Stimulated activated CD8-positive, alpha-beta memory T cell treated with anti-CD3 and anti-CD28 coated beads, Interleukin-2, amount 100 ng/mL, for 48 hours (primary cell): ENCODE data around the gene LRPAP1.
"Not testable (repeated sequence)": the region's sequence is repeated elsewhere in the genome, so short reads cannot be mapped to it uniquely, and the experiment has no call there.

Experiments
- DNase-seq, 2 donors: peaks; one replicate each; pipeline ENCODE4 v3.0.0-alpha.2; 2020; ENCODE audit warnings: low read depth in 2 of 2

LRPAP1 gene, protein sequence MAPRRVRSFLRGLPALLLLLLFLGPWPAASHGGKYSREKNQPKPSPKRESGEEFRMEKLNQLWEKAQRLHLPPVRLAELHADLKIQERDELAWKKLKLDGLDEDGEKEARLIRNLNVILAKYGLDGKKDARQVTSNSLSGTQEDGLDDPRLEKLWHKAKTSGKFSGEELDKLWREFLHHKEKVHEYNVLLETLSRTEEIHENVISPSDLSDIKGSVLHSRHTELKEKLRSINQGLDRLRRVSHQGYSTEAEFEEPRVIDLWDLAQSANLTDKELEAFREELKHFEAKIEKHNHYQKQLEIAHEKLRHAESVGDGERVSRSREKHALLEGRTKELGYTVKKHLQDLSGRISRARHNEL

DNA sequence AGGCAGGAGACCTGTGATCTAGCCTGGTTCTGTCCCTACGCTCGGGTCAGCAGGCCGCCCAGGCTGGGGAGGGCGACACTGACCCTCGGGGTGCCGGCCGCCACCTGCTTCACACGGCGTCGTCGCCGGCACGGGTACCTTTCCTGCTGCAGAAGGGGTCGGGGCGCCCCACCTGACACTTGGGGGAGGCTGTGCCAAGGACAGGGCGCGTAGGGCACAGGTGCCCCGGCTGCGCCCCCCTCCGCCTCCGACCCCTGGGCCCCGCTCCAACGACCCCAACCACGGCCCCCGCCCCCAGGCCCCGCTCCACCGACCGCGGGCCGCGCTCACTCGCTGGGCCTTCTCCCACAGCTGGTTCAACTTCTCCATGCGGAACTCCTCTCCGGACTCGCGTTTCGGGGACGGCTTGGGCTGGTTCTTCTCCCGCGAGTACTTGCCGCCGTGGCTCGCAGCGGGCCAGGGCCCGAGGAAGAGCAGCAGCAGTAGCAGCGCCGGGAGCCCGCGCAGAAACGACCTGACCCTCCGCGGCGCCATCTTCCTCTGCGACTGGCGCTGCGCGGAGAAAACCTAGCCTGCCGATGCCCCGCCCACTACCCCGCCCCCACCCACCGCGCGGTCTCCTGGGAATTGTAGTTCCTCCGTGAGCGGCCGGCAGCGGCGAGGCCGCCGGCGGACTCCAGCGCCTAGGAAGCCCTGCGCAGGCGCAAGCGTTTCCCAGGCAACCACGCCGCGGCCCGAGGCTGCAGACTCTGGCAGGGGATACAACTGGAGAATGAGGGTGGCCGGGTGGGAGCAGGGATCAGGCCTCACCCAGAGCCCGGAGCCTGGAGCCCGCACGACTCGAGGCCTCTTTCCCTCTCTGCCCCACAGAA lies at the start of gene LRPAP1:
Gene LRPAP1 (minus strand): TSS at position 544 of the 872 bp plus-strand sequence. CDS start 10 bp downstream, at position 534.
- DNase-seq: peak; percentile 82 to 87

DNA sequence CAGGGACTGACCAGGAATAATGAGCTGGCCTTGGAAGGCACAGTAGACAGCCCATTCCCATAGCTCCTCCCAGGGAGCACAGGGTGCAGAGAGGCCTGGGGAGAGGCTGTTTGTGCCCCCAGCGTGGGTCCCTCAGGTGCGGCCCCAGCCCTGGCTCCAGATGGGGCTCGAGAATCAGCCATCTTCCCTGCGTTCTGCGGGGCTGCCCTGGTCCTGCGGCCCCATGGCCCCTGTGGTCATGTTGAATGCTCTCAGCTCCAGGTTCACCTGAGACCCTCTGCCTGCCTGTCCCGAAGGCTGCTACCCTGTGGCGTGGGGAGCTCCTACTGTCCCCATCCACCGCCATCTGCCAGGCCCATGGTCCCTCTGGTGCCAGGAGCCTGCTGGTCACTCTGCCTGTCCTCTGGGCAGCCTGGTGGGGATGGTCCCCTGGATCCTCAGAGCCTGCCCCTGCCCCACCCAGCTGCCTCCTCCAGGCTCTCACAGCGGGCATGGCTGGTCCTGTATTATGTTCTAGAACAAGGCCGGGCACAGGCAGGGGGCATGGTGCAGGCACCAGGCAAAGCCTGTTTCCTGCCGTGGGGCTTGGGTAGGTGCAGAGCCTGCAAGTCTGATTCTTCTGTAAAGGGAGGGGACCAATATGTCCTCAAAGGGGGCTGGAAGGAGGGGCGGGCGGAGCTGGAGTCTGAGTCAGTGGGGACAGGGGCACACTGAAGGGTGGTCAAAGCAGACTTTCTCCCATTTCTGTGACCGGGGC lies 49.3 kb upstream of the LRPAP1 start:
- DNase-seq: not testable (repeated sequence)

DNA sequence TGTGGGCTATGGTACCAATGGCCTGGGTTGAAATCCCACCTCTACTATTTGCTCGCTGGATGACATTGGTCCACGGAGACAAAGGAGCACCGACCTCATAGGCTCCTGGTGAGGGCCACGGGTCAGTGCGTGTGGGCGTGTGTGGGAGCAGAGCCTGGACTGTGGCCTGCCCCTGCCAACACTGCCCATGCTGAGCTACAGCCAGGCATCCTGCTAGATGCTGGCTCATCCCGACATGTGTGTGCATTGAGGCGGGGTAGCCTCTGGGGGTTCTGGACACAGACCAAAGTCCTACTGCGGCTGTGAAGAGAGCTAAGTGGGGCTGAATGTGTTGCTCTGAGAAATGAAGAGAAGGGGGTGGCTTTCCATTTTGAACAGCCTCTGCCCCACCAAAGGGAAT lies 48.6 kb upstream of the LRPAP1 start:
- not testable (repeated sequence) for DNase-seq

DNA sequence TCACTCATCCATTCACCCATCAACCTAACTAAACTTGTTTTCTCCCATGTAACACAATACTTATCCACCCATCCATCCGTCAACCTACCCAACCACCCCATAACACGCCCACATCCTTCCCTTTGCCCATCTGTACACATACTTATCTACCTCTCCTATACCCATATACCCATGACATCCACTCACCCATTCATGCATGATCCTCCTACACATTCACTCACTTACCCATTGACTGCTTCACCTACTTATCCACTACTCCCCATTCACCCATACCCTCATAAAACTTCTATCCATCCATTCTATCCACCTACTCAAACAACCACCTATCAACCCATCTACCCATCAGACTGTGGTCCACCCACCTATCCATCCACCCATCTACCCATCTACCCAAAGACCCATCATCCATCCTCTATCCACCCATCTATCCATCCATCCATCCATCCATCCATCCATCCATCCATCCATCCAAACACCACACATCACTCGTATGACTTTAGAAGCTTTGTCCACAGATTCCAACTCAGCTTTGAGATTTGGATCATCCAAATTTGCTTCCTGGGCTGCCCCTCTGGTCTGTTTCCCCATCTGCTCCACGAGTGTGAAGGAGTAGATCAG lies 46.4 kb upstream of the LRPAP1 start:
- not testable (repeated sequence) for DNase-seq

DNA sequence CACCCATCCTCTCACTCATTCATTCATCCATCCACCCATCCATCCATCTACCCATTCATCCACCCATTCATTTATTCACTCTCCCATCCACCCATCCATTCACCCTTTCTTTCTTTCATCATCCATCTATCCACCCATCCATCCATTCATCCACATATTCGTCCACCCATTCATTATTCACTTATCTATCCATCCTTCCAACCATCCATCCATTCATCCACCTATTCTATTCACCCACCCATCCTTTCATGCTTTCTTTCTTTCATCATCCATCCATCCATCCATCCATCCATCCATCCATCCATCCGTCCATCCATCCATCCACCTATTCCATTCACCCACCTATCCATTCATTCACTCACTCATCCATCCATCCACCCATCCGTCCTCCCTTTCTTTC lies 45.8 kb upstream of the LRPAP1 start:
- DNase-seq: not testable (repeated sequence)

DNA sequence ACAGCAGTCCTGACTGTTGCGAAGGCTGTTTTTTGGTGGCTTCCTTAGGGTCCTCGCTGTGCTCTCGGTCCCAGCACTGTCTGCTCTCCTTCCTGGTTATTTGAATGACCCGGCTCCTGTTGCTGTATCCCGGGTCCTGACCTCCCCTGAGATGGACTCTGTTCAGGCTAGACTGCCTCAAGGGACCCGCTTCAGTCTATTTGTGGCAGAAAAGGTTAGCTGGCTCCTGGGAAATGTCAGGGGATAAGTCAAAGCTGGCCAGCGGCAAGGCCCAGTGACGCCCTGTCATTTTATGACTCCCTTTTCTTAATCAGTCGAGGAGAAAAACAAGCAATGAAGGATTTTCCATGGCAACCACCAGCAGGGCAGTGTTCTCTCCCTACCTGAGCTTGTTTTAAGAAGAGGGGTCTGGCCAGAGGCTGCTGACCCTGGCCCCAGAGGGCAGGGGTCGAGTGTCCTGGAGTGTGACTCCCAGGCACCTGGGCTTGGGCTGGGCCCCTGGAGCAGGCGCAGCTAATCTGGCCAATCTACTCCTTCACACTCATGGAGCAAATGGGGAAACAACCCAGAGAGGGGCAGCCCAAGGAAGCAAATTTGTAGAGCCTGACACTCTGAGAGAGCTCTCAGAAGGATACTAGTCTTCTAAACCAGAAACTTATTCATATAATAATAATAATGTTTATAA lies 45.1 kb upstream of the LRPAP1 start:
- not testable (repeated sequence) for DNase-seq

DNA sequence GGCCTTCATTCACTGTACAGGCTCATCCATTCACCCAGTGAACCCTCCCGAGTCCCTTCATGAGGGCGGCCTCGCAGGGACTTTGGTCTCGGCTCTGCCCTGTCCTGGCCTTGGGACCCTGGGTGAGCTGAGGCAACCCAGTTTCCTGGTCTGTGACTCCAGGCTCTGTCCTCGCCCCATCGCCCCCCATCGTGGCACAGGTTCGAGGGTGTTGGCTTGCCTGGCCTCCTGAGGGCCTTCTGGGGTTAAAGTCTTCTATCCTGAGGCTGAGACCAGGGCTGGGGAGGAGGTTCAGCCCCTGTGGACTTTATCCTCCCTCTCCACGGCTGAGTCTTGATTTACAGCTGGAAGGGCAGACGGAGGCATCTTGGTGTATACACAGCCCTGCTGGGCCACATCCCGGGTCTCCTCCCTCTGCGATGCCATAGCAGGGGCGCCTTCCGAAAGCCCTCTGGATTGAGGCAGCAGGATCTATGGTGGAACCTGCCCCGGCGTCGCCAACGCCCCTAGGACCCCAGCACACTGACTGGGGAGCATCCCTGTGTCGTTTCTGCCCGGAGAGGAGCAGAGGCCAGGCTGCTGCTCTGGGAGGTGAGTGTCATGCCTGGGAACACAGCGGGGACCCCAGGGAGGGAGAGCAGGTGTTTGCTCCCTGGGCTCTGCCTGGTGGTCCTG lies 44.4 kb upstream of the LRPAP1 start:
- DNase-seq: not testable (repeated sequence)

DNA sequence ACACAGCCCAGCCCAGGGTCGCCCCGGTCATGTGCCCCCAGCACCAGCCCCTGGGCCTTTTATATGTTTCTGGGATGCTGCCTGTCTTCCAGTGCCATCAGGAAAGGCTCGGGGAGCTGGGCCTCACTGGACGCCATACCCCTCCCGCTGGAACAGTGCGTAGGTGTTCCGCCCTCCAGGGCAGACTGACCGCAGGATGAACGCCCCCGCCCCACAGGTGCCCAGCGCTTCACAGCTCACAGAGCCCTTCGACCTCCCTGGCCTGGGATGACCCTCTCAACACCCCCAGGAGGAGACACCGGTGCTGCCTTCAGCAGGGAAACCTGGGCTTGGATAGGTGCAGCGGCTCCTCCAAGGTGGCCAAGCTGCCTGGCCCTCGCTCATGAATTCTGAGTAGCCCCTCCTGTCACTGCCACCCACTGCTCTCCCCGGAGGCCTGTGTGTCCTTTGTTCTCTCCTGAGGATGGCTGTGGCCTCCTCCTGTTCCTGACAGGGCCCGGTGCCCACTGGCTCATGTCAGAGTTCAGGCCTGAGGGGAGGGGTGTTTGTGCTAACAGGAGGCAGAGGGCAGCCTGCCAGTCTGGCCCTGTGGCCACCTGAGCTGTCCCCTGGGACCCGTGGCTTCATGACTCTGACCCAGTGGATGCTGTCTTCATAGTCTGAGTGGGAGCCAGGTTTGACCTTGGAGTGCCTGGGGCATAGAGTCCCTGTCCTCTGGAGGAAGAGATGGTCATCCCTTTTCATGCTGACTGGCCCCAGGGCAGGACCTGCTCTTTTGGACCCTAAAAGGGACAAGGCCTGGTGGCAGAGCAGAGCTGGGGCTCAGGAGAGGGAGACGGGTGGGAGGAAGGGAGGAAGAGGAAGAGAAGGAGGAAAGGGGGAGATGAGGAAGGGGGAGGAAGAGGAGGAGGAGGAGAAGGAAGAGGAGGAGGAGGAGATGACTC lies 43.5 kb upstream of the LRPAP1 start:
- DNase-seq: not testable (repeated sequence)

DNA sequence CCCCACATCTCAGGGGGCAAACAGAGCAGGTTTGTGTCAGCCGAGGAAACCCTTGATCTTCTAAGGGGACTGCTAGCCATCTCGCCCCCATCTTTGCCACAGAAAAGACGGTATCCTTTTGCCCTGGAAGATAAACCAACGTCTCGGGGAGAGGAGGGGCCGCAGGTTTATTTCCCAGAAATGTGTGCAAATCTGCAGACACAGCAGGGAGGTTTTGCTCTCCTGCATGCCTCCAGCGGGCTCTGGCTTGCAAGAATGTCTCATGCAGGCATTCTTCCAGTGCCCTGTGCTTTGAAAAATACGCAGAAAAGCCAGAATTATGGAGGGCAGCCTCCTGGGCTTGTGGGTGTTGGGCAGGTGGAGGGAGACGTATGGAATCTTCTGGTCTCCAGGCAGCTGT lies 42.6 kb upstream of the LRPAP1 start:
- not testable (repeated sequence) for DNase-seq

DNA sequence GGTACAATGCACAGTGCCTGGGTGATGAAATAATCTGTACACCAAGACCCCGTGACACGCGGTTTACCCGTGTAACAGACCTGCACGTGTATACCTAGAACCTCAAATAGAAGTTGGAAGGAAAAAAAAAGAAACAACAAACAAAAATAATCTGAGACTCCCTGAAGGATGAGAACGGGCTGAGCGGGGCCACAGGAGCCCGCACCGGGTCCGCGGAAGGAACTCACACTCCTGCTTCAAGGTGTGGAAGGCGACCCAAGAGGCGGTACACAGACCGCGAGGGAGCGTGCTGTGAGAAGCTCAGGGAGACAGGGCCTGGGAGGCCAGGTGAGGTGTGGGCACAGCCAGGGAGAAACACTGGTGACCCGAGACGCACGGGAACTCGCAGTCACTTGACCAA lies 42.1 kb upstream of the LRPAP1 start:
- not testable (repeated sequence) for DNase-seq

DNA sequence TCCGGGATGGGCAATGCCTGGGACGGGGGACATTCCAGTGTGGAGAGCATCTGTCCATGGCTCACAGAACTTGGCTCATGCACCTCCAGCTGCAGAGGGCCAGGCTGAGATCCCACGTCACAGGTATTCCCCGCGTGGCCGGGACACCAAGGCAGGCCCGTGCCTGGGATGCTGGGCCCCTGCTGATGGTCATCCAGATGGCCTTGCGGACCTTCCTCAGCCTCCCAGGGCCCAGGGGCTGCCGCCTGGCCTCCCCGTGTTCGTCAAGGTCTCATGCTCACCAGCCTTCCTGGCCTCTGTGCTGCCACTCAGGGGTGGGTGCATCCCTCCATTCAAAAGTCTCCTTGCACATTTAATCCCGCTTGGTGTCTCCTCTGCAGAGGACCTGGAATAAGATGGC lies 40.9 kb upstream of the LRPAP1 start:
- no peak for DNase-seq

DNA sequence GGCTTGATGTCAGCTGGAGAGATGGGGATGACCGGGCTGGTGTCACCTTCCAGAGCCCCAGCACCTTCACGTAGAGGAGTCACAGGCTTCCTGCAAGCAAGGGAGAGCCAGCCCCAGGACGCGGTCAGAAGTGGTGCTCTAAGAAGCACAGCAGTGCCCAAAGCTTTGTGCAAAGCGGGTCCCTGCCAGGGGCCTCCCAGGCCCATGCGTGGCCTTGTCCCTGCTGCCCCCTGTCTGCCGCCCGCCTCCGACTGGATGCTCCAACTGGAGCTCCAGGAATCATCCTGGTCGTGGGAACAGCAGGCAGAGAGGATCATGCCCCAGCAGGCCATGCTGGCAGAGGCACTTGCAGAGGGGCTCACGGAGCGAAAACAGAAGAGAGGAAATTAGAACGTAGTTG lies 40.1 kb upstream of the LRPAP1 start:
- no peak for DNase-seq

DNA sequence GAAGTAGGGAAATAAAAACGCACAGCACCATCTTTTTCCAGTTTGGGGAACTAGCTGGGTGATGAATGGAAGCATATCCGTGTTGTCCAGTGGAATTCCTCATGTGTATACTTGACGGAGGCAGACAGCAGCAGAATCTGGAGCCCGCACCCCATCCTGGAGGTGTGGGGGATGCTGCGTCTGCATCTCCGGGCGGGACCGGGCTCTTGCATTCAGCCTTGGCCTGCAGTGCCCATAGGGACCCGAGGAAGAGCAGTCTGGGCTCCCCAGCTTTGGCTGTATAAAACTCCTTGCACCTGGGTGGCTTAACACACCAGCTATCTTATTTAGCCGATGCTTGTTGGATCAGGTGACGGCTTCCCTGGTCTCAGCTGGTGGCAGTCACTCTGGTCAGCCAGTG lies 39.7 kb upstream of the LRPAP1 start:
- DNase-seq: no peak

DNA sequence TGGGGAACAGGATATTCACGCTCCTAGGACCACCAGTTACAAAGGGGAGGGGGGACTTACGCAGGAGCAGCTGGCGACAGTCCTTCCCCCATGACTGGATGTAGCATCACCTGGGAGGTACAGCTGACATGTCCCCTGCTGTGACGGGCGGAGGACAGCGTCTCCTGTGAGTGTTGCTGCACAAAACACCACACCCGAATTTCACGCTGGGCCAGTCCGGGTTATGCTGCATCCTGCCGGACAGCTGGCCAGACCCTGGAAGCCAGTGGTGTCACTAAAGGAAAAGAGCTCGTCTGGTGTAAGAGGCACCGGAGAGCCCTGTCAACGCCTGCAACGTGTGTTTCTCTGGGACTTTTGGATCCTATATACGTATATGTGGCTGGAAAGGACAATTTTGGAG lies 38.7 kb upstream of the LRPAP1 start:
- DNase-seq: not testable (repeated sequence)

DNA sequence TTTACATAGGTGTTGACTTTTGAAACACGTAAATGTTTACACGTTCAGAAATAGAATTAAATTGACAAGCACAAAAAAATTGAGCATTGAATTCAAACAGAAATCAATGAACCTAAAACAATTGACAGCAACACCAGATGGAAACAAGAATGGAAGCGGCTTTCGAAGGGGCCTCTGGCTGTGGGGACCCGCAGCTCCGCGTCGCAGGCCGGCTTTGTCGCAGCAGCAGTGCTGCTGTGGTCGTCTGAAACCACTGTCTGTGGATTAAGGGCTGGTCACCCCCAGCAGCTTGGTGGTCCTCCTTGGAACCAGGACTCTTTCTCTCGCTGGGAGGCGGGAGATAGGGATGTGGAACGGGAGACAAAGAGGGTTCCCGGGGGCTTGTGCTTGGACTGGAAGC lies 37.4 kb upstream of the LRPAP1 start:
- not testable (repeated sequence) for DNase-seq

DNA sequence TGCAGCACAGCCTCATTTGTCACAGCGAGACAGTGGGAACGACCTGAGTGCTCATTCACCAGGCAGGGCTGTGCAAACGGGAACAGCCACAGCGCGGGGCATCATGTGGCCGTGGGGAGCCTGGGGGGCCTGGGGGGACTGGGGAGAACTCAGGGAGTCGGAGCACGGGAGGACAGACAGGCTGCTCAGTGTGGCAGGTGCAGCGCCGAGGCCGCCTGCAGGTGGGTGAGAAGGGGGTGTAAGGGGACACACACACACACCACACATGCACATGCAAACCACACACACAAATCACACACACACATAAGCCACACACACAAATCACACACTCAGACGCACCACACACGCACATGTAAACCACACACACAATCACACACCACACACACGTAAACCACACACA lies 34.5 kb upstream of the LRPAP1 start:
- not testable (repeated sequence) for DNase-seq

DNA sequence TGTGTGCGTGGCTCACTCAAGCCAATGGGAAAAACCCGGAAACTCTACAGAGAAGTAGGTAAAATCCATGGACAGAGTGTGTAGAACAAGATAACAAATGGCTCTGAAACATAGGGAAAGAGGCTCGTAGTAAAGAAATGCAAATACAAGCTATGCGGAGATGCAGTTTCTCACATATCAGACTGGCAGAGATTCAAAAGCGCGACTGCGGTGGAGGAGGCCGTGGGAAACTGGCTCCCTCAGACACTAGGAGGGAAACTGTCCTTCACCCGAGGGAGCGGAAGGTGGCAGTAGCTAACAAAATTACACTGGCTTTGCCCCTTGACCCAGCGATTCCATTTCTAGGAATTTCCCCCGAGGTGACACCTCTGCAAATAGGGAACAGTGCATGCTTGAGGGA lies 34.1 kb upstream of the LRPAP1 start:
- DNase-seq: not testable (repeated sequence)

DNA sequence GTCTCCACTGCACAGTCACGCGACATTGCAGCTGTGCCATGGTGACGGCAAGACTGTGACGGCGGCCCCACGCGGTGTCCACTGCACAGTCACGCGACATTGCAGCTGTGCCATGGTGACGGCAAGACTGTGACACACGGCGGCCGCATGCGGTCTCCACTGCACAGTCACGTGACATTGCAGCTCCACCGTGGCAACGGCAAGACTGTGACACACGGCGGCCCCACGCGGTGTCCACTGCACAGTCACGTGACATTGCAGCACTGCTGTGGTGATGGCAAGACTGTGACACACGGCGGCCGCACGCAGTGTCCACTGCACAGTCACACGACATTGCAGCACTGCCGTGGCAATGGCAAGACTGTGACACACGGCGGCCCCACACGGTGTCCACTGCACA lies 32.7 kb upstream of the LRPAP1 start:
- DNase-seq: not testable (repeated sequence)

DNA sequence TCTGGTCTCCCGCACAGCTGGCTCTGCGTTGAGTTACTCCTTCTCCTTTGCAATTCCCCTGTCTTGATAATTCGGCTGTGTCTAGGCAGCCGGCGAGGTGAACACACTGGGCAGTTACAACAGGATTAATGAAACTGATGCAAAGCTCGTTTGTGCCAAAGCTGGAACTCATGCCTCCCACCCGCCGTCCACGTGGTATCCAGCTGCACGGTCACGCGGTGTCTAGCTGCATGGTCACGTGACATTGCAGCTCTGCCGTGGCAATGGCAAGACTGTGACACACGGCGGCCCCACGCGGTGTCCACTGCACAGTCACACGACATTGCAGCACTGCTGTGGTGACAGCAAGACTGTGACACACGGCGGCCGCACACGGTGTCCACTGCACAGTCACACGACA lies 31.2 kb upstream of the LRPAP1 start:
- no peak for DNase-seq
